ENCODE data around the gene FGF3. TPM values are rescaled to one million over a fixed set of nuclear protein-coding genes. Genes with fewer than 3 reads are reported as not detected.

The FGF3 gene
- total RNA-seq, 4 donors from 2014 or later: not detected

DNA sequence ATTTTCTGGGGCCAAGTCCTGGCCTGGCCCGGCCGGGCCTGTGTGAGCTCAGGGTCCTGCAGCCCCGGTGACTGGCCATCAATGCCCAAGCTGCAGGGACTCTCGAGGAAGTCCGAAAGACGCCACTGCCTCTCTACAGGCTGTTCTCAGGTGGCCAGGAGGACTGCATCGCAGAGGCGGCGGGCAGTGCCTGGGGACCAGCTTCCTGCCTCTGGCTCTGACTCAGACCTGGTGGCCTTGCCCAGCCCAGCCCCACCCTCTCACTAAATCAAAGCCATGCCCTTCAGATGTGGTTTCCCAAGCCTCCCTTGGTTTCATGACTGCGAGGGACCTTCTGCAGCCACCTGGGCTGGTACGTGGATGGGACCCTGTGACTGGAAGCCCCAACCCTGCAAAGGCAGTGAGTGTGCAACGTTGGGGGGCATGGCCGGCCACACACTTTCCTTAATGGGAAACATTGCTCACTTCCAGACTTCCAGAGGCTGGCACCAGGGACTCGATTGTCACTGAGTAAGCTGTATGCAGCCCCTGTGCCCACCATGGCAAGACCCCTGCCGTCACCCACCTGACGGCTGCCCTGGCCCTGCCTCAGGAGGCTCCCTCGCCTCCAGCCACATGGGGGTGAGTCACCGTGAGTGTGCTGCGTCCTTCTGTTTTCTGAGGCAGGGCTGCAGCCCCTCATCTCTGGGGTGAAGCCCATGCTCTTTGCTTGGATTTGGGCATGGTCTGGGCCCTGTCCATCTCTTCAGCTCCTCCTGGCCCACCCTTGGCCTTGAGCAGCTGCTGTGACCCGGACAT is 6.0 kb upstream of the FGF3 start:
- Histone ChIP-seq H3K27me3 (peaks cover 6 to 13% (median 13%) of the 10 kb centered on the region in 3 donors), H3K4me1 (no peaks in the 10 kb centered on the region), H3K4me3 (no peak overlapping the region), H3K36me3 (no peaks in the 10 kb centered on the region), H3K9me3 (no peaks in the 10 kb centered on the region), H3K27ac (no peak overlapping the region)
- in situ Hi-C loops (cut with MboI; ENCODE audit: low sequenced_read_pairs in 4 of 4) (no loop called here), intact Hi-C loops (cut with DNase I; ENCODE audit: low total_unique reads) (no loop called here)
- ATAC-seq: no peak
- DNase-seq: no peak
- TF ChIP-seq, protein P1, sequence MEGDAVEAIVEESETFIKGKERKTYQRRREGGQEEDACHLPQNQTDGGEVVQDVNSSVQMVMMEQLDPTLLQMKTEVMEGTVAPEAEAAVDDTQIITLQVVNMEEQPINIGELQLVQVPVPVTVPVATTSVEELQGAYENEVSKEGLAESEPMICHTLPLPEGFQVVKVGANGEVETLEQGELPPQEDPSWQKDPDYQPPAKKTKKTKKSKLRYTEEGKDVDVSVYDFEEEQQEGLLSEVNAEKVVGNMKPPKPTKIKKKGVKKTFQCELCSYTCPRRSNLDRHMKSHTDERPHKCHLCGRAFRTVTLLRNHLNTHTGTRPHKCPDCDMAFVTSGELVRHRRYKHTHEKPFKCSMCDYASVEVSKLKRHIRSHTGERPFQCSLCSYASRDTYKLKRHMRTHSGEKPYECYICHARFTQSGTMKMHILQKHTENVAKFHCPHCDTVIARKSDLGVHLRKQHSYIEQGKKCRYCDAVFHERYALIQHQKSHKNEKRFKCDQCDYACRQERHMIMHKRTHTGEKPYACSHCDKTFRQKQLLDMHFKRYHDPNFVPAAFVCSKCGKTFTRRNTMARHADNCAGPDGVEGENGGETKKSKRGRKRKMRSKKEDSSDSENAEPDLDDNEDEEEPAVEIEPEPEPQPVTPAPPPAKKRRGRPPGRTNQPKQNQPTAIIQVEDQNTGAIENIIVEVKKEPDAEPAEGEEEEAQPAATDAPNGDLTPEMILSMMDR (IDR thresholded peaks at IDR 0.05 in 4 of 5, conservative IDR thresholded peaks at IDR 0.05 in 1 of 5): no peak
- TF ChIP-seq POLR2A (IDR thresholded peaks at IDR 0.05): no peak

DNA sequence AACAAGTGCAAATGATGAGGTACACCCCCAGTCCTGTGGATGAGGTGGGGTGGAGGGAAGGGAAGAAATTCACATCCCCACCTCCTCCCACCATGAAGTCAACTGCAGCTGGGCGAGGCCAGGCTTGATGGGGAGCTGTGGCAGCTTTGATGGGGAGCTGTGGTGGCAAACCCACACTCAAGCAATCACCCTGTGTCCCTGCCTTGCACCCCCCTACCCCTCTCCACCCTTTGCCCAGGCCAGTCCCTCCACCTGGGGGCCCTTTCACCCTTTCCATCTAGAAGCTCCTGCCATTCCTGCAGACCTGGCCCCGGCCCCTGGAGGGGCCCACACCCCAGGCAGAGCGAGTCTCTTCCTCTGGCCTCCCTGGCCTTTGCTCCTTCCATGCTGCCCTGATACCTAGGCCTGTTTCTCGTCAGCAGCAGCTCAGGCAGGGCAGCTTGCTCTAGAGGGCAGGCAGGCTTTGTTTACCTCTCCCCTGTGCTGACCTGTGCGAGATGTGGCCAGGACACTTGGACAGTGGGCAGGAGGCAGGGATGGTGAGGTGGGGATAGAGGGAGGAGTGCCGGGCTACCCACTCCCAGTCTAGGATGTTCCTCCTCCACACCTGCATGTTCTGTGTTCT is 4.5 kb upstream of the FGF3 start:
- ATAC-seq (no peak), DNase-seq (no peak)
- Histone ChIP-seq H3K4me1 (no peaks in the 10 kb centered on the region), H3K27ac (no peak overlapping the region), H3K27me3 (peaks cover 8 to 18% (median 13%) of the 10 kb centered on the region in 3 donors), H3K4me3 (no peak overlapping the region), H3K36me3 (no peaks in the 10 kb centered on the region), H3K9me3 (no peaks in the 10 kb centered on the region)
- in situ Hi-C loops (cut with MboI; ENCODE audit: low sequenced_read_pairs in 4 of 4): no loop called here
- no peak for TF ChIP-seq POLR2A (IDR thresholded peaks at IDR 0.05)
- TF ChIP-seq, protein P1 (IDR thresholded peaks at IDR 0.05 in 4 of 5, conservative IDR thresholded peaks at IDR 0.05 in 1 of 5): no peak
- intact Hi-C loops (cut with DNase I; ENCODE audit: low total_unique reads): no loop called here

DNA sequence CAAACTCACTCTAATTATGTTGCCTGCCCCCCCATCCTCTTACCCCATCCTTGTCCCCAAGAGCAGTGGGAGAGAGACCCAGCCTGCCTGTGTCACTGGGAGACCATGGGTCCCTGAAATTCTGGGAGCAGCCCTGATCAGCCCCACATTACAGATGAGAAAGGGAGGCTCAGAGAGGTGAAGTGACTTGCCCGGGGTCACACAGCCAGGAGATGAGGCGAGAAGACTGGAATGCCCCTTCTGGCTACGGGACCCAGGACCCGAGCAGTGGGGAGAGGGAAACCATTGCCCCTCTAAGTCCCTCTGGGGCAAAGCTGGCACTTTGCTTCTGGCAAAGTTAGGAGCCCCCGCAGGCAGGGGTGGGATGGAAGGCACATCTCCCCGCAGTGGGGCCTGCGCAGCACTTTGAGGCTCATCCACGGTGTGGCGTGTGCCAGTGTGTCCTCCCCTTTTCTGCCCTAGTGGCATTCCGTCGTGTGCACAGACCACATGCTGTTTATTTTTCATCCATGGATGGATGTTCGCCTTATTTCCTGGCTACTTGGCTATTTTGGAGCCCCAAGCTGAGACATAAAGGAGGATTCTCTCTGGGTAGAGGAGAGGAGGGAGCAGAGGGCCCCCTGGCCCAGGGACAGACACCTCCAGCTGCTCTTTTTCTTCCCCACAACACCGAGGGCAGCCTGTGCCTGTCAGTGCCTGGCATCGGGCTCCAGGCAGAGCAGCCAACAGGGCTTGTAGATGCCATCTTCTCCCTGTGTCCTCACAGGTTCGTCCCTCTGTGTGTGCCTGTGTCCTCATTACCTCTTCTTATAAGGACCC is 3.7 kb upstream of the FGF3 start:
- ATAC-seq: no peak
- H3K27me3 ChIP-seq: peaks cover 16 to 23% (median 19%) of the 10 kb centered on the region in 3 donors

DNA sequence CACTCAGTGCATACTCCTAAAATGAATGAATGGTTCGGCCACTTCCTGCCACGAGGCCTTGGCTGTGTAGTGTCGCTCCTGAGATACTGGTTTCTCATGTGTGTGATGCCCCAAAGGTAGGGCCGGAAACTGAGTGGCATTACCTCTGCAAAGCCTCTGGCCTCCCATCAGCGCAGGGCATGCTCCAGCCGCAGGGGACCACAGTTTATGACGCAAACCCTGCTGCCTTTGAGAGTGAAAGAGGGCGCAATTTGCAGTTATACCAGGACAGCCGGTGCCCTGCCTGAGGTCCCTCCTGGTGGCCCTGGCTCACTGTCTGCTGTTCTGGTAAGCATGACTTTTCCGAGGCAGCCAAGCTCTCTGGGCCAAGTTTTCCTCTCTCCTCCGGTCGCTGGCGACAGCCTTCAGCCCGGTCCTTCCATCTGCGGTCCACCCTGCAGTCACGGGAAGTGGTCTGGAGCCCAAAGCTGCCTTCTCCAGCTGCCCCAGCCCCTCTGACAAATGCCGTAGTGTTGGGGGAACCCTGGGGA is 2.4 kb upstream of the FGF3 start:
- ATAC-seq: no peak

More for the DNA sequence above, 3.7 kb upstream of the FGF3 start:
- no peak overlapping the region for H3K4me3 ChIP-seq
- DNase-seq: no peak
- no peaks in the 10 kb centered on the region for H3K36me3 ChIP-seq
- no peaks in the 10 kb centered on the region for H3K4me1 ChIP-seq
- no peak for TF ChIP-seq POLR2A (IDR thresholded peaks at IDR 0.05)
- TF ChIP-seq, protein P1 (IDR thresholded peaks at IDR 0.05 in 4 of 5, conservative IDR thresholded peaks at IDR 0.05 in 1 of 5): no peak
- intact Hi-C loops (cut with DNase I; ENCODE audit: low total_unique reads) (no loop called here), in situ Hi-C loops (cut with MboI; ENCODE audit: low sequenced_read_pairs in 4 of 4) (no loop called here)
- no peak overlapping the region for H3K27ac ChIP-seq
- H3K9me3 ChIP-seq: no peaks in the 10 kb centered on the region

More for the DNA sequence above, 2.4 kb upstream of the FGF3 start:
- TF ChIP-seq POLR2A (IDR thresholded peaks at IDR 0.05): no peak
- TF ChIP-seq, protein P1 (IDR thresholded peaks at IDR 0.05 in 4 of 5, conservative IDR thresholded peaks at IDR 0.05 in 1 of 5): no peak
- no peak for DNase-seq
- Histone ChIP-seq H3K27me3 (peaks cover 29 to 32% (median 29%) of the 10 kb centered on the region in 3 donors), H3K36me3 (no peaks in the 10 kb centered on the region), H3K27ac (no peak overlapping the region), H3K4me1 (no peaks in the 10 kb centered on the region), H3K4me3 (no peak overlapping the region), H3K9me3 (no peaks in the 10 kb centered on the region)
- intact Hi-C loops (cut with DNase I; ENCODE audit: low total_unique reads) (no loop called here), in situ Hi-C loops (cut with MboI; ENCODE audit: low sequenced_read_pairs in 4 of 4) (no loop called here)

Data from gastrocnemius medialis (tissue), 4 donors.